Measurements from ENCODE around the gene KCTD5.

KCTD5 gene

GRCh38 chr16:2702871-2703745 lies 20.8 kb downstream of the KCTD5 start:
- Histone ChIP-seq H3K4me3 (ENCODE audit: low read depth, low read length) (no peak overlapping the region), H3K4me2 (ENCODE audit: low read length) (no peak overlapping the region), H2AFZ (no peak overlapping the region), H3K27me3 (ENCODE audit: control insufficient read depth, insufficient read depth, low read length) (no peaks in the 10 kb centered on the region), H3K36me3 (ENCODE audit: control insufficient read depth, insufficient read depth, low read length) (no peaks in the 10 kb centered on the region), H3K9me3 (ENCODE audit: control insufficient read depth, low read length) (no peaks in the 10 kb centered on the region), H3K9ac (no peak overlapping the region), H3K79me2 (peaks cover 1% of the 10 kb centered on the region), H3K27ac (no peak overlapping the region), H3K4me1 (no peaks in the 10 kb centered on the region)
- TF ChIP-seq CTCF (IDR thresholded peaks at IDR 0.05), result no peak

GRCh38 chr16:2704166-2704982 lies 22.1 kb downstream of the KCTD5 start:
- H3K4me2 ChIP-seq (ENCODE audit: low read length), result no peak overlapping the region
- no peak overlapping the region for H2AFZ ChIP-seq
- H3K4me3 ChIP-seq (ENCODE audit: low read depth, low read length), result no peak overlapping the region
- H3K9ac ChIP-seq, result no peak overlapping the region
- no peak overlapping the region for H3K27ac ChIP-seq
- no peaks in the 10 kb centered on the region for H3K9me3 ChIP-seq (ENCODE audit: control insufficient read depth, low read length)
- H3K79me2 ChIP-seq, result no peaks in the 10 kb centered on the region
- TF ChIP-seq CTCF (IDR thresholded peaks at IDR 0.05), result no peak
- H3K4me1 ChIP-seq, result no peaks in the 10 kb centered on the region
- no peaks in the 10 kb centered on the region for H3K36me3 ChIP-seq (ENCODE audit: control insufficient read depth, insufficient read depth, low read length)
- no peaks in the 10 kb centered on the region for H3K27me3 ChIP-seq (ENCODE audit: control insufficient read depth, insufficient read depth, low read length)

- Histone ChIP-seq H3K27me3 (ENCODE audit: control insufficient read depth, insufficient read depth, low read length) (no peaks in the 10 kb centered on the region), H3K79me2 (no peaks in the 10 kb centered on the region), H3K4me1 (no peaks in the 10 kb centered on the region), H3K4me3 (ENCODE audit: low read depth, low read length) (no peak overlapping the region), H3K4me2 (ENCODE audit: low read length) (no peak overlapping the region), H3K9ac (no peak overlapping the region), H2AFZ (no peak overlapping the region), H3K9me3 (ENCODE audit: control insufficient read depth, low read length) (no peaks in the 10 kb centered on the region), H3K27ac (no peak overlapping the region), H3K36me3 (ENCODE audit: control insufficient read depth, insufficient read depth, low read length) (no peaks in the 10 kb centered on the region)
- no peak for TF ChIP-seq CTCF (IDR thresholded peaks at IDR 0.05)
Measured at GRCh38 chr16:2704983-2705275, 22.6 kb downstream of the KCTD5 start.

- Histone ChIP-seq H3K36me3 (ENCODE audit: control insufficient read depth, insufficient read depth, low read length) (no peaks in the 10 kb centered on the region), H3K79me2 (no peaks in the 10 kb centered on the region), H3K4me1 (no peaks in the 10 kb centered on the region), H3K4me2 (ENCODE audit: low read length) (no peak overlapping the region), H3K4me3 (ENCODE audit: low read depth, low read length) (no peak overlapping the region), H3K27ac (no peak overlapping the region), H2AFZ (no peak overlapping the region), H3K9ac (no peak overlapping the region), H3K9me3 (ENCODE audit: control insufficient read depth, low read length) (no peaks in the 10 kb centered on the region), H3K27me3 (ENCODE audit: control insufficient read depth, insufficient read depth, low read length) (no peaks in the 10 kb centered on the region)
- TF ChIP-seq CTCF (IDR thresholded peaks at IDR 0.05), result no peak
Measured at GRCh38 chr16:2705351-2705750, 23.0 kb downstream of the KCTD5 start.
